ENCODE results near the gene TPD52L1. TPM values are rescaled to one million over a fixed set of nuclear protein-coding genes. Genes with fewer than 3 reads are reported as not detected.
A peak's percentile ranks its signal among the peaks of the same experiment; 100 is the strongest.

Gene TPD52L1
- total RNA-seq, 1 donor from 2014 or later, result 93.6 TPM

- Histone ChIP-seq H3K27ac (no peak overlapping the region), H3K27me3 (no peaks in the 10 kb centered on the region), H3K36me3 (no peaks in the 10 kb centered on the region), H3K9me3 (peaks cover 0 to 15% of the 10 kb centered on the region in 2 donors), H3K4me3 (no peak overlapping the region), H3K4me1 (peaks cover under 1 to 3% of the 10 kb centered on the region in 2 donors)
- DNase-seq (ENCODE audit: low spot score in 2 of 2), result no peak
- no peak for TF ChIP-seq CTCF (IDR thresholded peaks at IDR 0.05)
- intact Hi-C loops (cut with DNase I), result no loop called here
Observed at GRCh38 chr6:125246566-125246965, 93.0 kb downstream of the TPD52L1 start.

GRCh38 chr6:125248136-125248535, 94.6 kb downstream of the TPD52L1 start:
- Histone ChIP-seq H3K4me1 (peaks cover 4 to 5% of the 10 kb centered on the region in 2 donors), H3K27me3 (no peaks in the 10 kb centered on the region), H3K9me3 (peaks cover 0 to 5% of the 10 kb centered on the region in 2 donors), H3K4me3 (no peak overlapping the region), H3K36me3 (no peaks in the 10 kb centered on the region), H3K27ac (no peak overlapping the region)
- no peak for DNase-seq (ENCODE audit: low spot score in 2 of 2)
- no peak for TF ChIP-seq CTCF (IDR thresholded peaks at IDR 0.05)
- intact Hi-C loops (cut with DNase I), result no loop called here

GRCh38 chr6:125250511-125250910, 96.9 kb downstream of the TPD52L1 start:
- DNase-seq (ENCODE audit: low spot score in 2 of 2), result no peak
- TF ChIP-seq CTCF (IDR thresholded peaks at IDR 0.05), result no peak
- H3K27me3 ChIP-seq, result no peaks in the 10 kb centered on the region
- intact Hi-C loops (cut with DNase I), result no loop called here
- H3K27ac ChIP-seq, result no peak overlapping the region
- H3K36me3 ChIP-seq, result no peaks in the 10 kb centered on the region
- H3K4me1 ChIP-seq, result peaks cover 4 to 7% of the 10 kb centered on the region in 2 donors
- H3K9me3 ChIP-seq, result no peaks in the 10 kb centered on the region
- no peak overlapping the region for H3K4me3 ChIP-seq

GRCh38 chr6:125251516-125252220, 98.1 kb downstream of the TPD52L1 start:
- H3K27me3 ChIP-seq, result no peaks in the 10 kb centered on the region
- H3K36me3 ChIP-seq, result no peaks in the 10 kb centered on the region
- H3K9me3 ChIP-seq, result no peaks in the 10 kb centered on the region
- no peak for TF ChIP-seq CTCF (IDR thresholded peaks at IDR 0.05)
- intact Hi-C loops (cut with DNase I), result no loop called here
- H3K27ac ChIP-seq, result peak overlapping the region in 1 of 2 donors; percentile 56
- H3K4me1 ChIP-seq, result peaks cover 4 to 7% of the 10 kb centered on the region in 2 donors
- H3K4me3 ChIP-seq, result peak overlapping the region in 1 of 2 donors; percentile 27
- no peak for DNase-seq (ENCODE audit: low spot score in 2 of 2)

- no peaks in the 10 kb centered on the region for H3K9me3 ChIP-seq
- H3K27me3 ChIP-seq, result no peaks in the 10 kb centered on the region
- H3K4me3 ChIP-seq, result no peak overlapping the region
- no peaks in the 10 kb centered on the region for H3K36me3 ChIP-seq
- intact Hi-C loops (cut with DNase I), result no loop called here
- no peak for TF ChIP-seq CTCF (IDR thresholded peaks at IDR 0.05)
- H3K27ac ChIP-seq, result no peak overlapping the region
- no peak for DNase-seq (ENCODE audit: low spot score in 2 of 2)
- peaks cover 4 to 7% of the 10 kb centered on the region in 2 donors for H3K4me1 ChIP-seq
Observed at GRCh38 chr6:125252891-125253290, 99.3 kb downstream of the TPD52L1 start.
